HG02623 (cell line): ENCODE measurements around the gene XPNPEP3.
"Not testable (repeated sequence)": the region's sequence is repeated elsewhere in the genome, so short reads cannot be mapped to it uniquely, and the experiment has no call there.

Experiments
- ATAC-seq: cut with Tn5 transposase; IDR thresholded peaks from one replicate; pipeline ENCODE4 v1.9.1; 2021; ENCODE audit warnings: moderate library complexity; ENCODE audit not compliant: unreplicated experiment

The XPNPEP3 gene

GRCh38 chr22:40855979-40856512 is 902 bp upstream of the XPNPEP3 start:
- ATAC-seq: peak; percentile 17

GRCh38 chr22:40857309-40857855 is 434 bp downstream of the XPNPEP3 start:
- no peak for ATAC-seq

GRCh38 chr22:40862013-40862412 is 5.1 kb downstream of the XPNPEP3 start, which contains the start of gene DNAJB7:
Gene DNAJB7 (minus strand): TSS chr22:40862113. CDS start chr22:40861994, 119 bp downstream.
- ATAC-seq: no peak

GRCh38 chr22:40862537-40862936 is 5.6 kb downstream of the XPNPEP3 start:
- no peak for ATAC-seq

- no peak for ATAC-seq
Observed at GRCh38 chr22:40867109-40867508, 10.2 kb downstream of the XPNPEP3 start.

- ATAC-seq: not testable (repeated sequence)
Observed at GRCh38 chr22:40868379-40868778, 11.4 kb downstream of the XPNPEP3 start.

GRCh38 chr22:40874016-40874415 is 17.1 kb downstream of the XPNPEP3 start:
- no peak for ATAC-seq

- no peak for ATAC-seq
Observed at GRCh38 chr22:40875111-40875510, 18.2 kb downstream of the XPNPEP3 start.

- ATAC-seq: no peak
Observed at GRCh38 chr22:40876907-40877306, 20.0 kb downstream of the XPNPEP3 start.

- no peak for ATAC-seq
Observed at GRCh38 chr22:40877488-40877887, 20.5 kb downstream of the XPNPEP3 start.

GRCh38 chr22:40878922-40879321 is 22.0 kb downstream of the XPNPEP3 start:
- ATAC-seq: no peak

- no peak for ATAC-seq
Observed at GRCh38 chr22:40889116-40889515, 32.2 kb downstream of the XPNPEP3 start.

- ATAC-seq: no peak
Observed at GRCh38 chr22:40890881-40891280, 33.9 kb downstream of the XPNPEP3 start.

- no peak for ATAC-seq
Observed at GRCh38 chr22:40894417-40894816, 37.5 kb downstream of the XPNPEP3 start.

GRCh38 chr22:40898850-40899357 is 42.0 kb downstream of the XPNPEP3 start:
- no peak for ATAC-seq

- ATAC-seq: no peak
Observed at GRCh38 chr22:40904101-40904500, 47.2 kb downstream of the XPNPEP3 start.

GRCh38 chr22:40908895-40909294 is 51.9 kb downstream of the XPNPEP3 start:
- ATAC-seq: no peak

- no peak for ATAC-seq
Observed at GRCh38 chr22:40911772-40912171, 54.8 kb downstream of the XPNPEP3 start.

- ATAC-seq: not testable (repeated sequence)
Observed at GRCh38 chr22:40912987-40913386, 56.0 kb downstream of the XPNPEP3 start.

- ATAC-seq: no peak
Observed at GRCh38 chr22:40919446-40919845, 62.5 kb downstream of the XPNPEP3 start.

GRCh38 chr22:40920526-40920925 is 63.6 kb downstream of the XPNPEP3 start:
- ATAC-seq: no peak

- no peak for ATAC-seq
Observed at GRCh38 chr22:40922484-40923303, 65.7 kb downstream of the XPNPEP3 start.
